NCI-H2171 treated with DMSO at 0.1 percent for 48 hours (cell line): ENCODE data around the gene MX2.
"Not testable (repeated sequence)": the region's sequence is repeated elsewhere in the genome, so short reads cannot be mapped to it uniquely, and the experiment has no call there.

Experiments
- DNase-seq: peaks from one replicate; lab custom pipeline; 2025; lab: John Stamatoyannopoulos, UW

The MX2 gene

GRCh38 chr21:41342035-41342434 is 19.8 kb upstream of the MX2 start:
- DNase-seq, result no peak

- DNase-seq, result no peak
These were observed 17.7 kb upstream of the MX2 start for GRCh38 chr21:41344146-41344545.

DNA sequence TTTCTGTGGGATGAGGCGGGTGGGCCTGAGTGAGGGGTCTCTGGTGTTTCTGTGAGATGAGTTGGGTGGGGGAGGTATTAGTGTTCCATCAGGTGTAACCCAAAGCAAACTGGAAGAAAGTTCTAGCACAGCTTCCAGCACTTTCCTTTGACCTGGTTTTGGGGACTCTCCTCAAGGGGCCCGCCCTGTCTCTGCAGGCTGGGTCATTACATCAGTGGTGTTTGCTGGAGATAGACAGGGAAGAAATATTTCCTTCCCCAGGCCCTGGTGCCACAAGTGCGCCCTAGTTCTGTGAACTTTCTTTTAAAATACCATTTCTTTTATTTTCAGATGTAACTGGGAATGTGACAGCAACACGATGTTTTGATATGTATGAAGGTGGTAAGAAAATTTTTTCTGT is 16.5 kb upstream of the MX2 start:
- no peak for DNase-seq

DNA sequence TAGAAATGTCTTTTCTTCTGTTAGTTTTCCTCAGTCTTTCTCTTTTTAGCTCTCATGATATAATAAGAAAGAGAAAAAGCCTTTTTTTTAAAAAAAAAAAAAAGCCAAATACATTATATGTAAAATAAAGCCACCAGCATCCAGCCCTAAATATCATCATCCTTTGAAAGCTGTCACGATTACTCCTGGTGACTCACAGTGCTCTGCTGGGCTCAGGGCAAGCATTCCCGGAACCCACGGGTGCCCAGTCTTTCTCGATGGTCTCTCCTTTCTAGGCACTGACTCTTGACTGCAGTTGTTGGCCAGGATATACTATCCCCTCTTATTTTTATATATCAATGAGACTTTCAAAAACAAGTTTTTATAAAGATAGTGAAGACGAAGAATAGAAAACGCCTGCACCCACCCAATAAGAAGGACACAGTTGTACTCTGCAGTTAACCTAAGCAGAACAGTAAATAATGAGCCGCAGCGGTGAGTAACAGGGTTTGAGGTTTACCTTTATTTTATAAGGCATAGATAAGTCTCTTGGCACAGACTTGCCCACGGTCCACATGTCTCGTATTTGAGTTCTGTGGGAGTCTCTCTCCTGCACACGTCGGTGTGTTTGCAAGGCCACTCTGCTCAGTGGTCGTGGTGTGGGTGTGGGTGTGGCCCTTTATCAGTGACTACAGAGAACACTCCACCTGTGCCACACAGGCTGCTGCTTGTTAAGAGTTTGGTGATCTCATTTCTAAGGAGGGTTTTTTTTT is 15.7 kb upstream of the MX2 start:
- DNase-seq, result no peak

- no peak for DNase-seq
These were observed 15.1 kb upstream of the MX2 start for GRCh38 chr21:41346758-41347157.

DNA sequence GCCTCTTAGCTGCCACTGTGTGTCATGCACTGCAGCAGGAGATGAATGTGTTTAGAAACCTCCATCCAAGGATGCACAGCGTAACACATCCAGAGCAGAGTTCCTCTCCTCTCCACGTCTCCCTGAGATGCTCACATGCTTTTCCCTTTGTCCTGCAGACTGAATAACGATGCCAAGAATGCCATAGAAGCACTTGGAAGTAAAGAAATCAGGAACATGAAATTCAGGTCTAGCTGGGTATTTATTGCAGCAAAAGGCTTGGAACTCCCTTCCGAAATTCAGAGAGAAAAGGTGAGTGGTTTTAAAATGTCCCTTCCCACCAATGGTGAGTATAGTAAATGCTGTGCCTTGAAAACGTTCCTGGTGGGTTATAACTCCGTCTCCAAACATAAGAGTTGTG is 13.4 kb upstream of the MX2 start:
- no peak for DNase-seq

DNA sequence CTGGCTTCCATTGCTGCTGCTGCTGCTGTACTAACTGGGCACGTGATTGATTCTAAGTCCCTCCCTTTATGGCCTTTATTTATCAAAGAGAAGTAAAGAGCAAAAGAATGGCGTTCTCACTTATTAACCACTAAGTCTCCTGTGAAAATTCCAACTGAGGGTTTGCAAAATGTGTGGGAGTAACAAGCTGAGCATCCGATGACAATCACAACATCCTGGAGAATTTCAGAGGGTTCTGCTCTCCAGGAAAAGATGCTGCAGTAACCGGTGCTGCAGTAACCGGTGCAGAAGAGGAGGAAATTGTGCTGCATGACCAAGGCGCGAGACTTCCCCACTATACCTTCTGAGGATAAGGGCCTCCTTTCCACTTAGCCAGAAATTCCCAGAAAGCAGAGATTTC is 12.7 kb upstream of the MX2 start:
- no peak for DNase-seq

DNA sequence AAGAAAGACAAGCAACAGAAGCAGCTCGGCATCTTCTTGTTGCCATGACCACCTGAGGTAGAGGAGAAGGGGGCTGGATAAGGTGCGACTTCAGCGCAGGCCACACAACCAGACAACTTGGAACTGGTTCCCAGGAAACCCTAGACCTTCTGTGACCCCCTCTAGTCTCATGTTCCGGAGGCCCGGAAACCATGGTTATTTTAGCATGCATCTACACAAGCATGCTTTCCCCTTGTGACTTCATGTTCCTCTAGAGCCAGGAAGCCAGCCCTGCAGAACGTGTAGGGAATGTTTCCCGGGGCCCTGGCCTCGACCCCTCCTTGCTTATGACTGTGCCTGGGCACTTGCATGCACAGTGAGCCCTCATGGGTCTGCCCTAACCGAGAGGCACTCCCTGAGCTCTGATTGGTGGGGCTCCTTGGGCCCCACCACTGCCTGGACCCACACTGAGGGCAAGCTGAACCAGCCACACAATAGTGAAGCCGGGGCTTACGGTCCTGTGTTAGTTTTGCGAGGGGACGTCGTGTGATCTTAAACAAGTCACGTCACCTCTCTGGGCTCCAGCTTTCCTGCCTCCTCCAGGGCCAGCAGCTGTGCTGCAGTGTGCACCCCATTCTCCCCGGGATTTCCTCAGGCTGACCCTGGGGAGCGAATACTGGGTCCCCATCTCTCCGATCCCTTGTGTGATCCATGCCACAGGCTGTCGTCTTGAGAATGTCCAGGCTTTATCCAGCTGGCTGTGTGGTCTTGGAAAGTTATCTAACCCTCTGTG is 12.0 kb upstream of the MX2 start:
- no peak for DNase-seq

DNA sequence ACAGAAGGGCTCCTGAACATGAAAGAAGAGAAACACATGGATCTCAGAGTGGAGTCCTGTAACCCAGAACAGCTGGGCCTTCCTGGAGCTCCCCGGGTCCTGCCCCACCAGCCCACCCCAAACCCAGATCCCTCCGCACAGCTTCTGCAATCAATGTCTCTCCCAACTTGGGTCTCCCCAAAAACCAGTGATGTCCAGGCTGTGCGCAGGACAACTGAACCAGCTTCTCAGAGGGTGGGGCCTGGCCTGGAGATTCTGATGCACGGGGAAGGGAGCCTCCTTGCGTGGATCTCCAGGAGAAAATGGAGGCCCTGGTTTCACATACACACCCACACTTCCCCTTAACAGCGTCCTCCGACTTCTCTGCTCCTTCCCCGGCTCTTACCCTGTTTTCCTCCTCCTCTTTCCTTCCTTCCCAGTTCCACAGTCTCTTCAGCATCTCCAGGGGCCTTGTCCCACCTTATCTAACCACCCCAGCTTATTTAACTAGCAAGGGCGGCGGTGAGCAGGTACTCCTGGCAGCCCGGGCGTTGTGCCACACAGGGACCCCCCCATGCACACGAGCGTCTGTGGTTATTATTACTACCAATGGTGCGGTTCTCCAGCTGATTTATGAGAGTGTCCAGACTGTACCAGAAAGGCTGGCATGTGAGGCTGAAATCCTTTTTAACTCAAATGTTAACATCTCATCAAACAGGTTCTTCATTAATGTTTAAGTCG is 11.2 kb upstream of the MX2 start:
- DNase-seq, result no peak

- DNase-seq, result no peak
These were observed 4.3 kb upstream of the MX2 start for GRCh38 chr21:41357546-41357945.

DNA sequence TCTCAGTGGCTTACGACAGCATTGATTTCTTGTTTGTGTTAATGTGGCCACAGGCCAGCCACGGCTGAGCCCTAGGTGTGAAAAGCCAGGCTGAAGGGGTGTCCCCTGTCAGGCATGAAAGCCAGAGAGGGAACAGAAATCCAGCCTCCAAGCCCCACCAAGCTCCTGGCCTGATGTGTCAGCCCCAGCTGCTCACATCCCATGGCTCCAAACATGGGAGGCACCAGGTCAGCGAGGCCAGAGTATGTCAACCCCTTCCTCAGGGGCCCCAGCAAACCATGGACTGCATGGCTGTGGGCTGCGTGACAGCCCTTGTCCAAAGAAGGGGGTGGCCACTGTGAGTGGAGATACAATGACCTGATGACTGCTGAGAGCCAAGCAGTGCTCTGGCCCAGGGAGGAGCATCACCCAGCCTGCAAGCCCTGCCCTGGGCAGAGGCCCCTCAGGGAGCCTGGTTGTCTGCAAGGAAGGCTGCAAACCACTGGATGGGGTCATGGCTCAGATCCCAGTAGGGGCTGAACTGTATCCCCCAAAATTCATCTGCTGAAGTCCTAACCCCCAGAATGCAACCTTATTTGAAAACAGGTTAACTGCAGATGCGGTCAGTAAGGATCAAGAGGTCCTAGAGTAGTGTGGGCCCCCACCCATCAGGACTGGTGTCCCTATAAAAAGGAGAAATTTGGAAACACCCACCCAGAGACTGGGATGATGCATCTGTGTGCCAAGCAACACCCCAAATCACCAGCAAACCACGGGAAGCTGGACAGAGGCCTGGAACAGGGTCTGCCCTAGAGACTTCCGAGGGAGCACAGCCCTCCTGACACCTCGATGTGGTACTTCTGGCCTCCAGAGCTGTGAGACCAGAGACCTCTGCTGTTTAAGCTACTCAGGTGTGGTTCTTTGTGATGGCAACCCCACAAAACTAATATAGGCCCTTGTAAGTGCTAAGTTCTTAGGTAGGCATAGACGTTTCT is 3.3 kb upstream of the MX2 start:
- no peak for DNase-seq

DNA sequence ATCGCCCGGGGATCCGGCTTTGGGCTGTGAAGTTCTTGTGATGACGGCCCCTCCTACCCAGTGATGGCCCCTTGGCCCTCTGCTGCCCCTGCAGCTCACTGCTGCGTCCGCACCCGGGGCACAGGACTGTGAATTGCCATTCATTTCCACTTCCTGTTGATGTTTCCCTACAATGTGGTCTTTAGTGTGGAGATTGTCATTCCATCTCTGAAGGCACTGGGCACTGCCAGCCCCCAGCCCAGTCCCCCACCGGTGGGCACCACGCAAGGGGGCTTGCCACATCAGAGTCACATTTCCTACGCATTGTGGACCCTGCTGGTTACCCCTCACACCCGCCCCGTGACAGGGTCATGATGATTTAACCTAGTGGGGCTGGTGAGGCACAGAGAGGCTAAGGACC is 2.5 kb upstream of the MX2 start:
- DNase-seq, result no peak

DNA sequence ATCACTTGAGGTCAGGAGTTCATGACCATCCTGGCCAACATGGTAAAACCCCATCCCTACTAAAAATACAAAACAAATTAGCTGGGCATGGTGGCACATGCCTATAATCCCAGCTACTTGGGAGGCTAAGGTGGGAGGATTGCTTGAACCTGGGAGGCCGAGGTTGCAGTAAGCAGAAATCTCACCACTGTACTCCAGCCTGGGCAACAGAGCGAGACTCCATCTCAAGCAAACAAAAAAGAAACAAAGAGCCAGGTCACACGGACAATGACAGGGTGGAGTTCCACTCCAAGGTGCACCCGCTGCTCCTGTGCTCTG is 2.1 kb upstream of the MX2 start:
- not testable (repeated sequence) for DNase-seq

GRCh38 chr21:41360072-41360821 is 1.6 kb upstream of the MX2 start:
- no peak for DNase-seq

DNA sequence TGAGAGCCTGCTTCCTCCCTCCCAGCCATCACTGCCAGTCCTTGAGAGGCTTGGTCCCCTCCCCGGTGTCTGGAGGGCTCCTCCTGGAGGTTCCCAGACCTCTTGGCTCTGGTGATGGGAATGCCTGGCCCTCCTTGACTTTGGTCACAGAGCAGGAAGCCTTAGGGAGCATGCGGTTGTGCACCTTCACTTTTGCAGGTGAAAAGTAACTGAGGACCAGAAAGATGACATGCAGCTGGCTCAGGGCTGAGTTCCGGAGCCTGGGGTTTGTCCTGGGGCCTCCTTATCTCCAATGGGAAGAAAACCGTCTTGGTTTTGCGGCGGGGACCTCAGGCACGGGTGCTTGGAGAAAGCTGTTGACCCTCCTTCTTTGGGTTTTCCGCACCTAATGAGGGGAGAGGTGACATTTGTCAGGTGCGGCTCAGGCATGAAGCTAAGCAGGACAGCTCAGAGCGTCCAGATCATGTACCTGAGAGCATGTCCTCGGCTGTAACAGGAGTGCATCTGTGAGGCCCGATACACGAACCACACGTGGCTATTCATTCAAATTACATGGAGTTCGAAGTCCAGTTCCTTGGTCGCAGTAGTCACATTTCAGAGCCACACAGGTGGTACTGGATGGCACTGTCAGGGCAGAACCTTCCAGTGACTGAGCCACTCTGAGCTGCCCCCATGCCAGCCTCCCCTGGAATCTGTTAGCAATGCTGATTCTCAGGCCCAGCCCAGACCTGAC is 608 bp upstream of the MX2 start:
- DNase-seq, result no peak

GRCh38 chr21:41362605-41363369 is 960 bp downstream of the MX2 start:
- DNase-seq, result no peak

- no peak for DNase-seq
These were observed 1.8 kb downstream of the MX2 start for GRCh38 chr21:41363370-41364270.

DNA sequence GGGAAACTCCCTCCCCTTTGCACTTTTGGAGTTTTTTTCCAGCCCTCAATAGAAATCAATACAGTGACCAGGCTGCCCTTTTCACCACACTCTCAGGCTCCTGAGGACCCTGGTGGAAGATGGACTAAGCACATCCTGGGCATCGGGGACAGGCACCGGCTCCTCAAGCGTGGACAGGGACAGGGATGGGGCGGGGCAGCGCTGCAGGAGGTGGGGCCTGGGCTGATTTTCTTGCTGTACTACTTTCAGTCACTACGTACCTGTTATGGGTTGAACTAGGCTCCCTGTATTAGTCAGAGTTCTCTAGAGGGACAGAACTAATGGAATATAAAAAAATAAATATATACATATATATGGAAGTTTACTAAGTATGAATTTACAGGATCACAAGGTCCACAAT is 2.5 kb downstream of the MX2 start:
- DNase-seq, result no peak
